SU-DHL-6 (cell line): ENCODE results near the gene KRT71.

ENCODE experiments used
- H2AFZ ChIP-seq: fragments of 200-600 bp; sonication (generic); 2 replicates; pipeline ENCODE4 v1.6.1; 2014; ENCODE audit warnings: low read depth, mild to moderate bottlenecking, moderate library complexity, mixed read lengths, antibody characterized with exemption, low read length; ENCODE audit not compliant: severe bottlenecking
- H3F3A ChIP-seq: fragments of 200-600 bp; shearing (Covaris generic); 2 replicates; pipeline ENCODE4 v1.6.0; 2016; ENCODE audit warnings: antibody characterized with exemption, mild to moderate bottlenecking; ENCODE audit not compliant: insufficient read depth
- H3K27ac ChIP-seq: fragments of 200-600 bp; sonication (generic); 2 replicates; pipeline ENCODE4 v1.5.1; 2016; ENCODE audit warnings: low read depth, mild to moderate bottlenecking, low read length, moderate library complexity, mixed read lengths
- H3K27me3 ChIP-seq: fragments of 200-600 bp; sonication (generic), shearing (Covaris generic); 2 replicates; pipeline ENCODE4 v1.6.0; 2014; ENCODE audit warnings: mild to moderate bottlenecking, low read length
- H3K36me3 ChIP-seq: fragments of 200-600 bp; sonication (generic); 2 replicates; pipeline ENCODE4 v1.6.1; 2014; ENCODE audit warnings: mild to moderate bottlenecking, low read length, mixed read lengths
- H3K4me2 ChIP-seq: fragments of 300-600, 200-600 bp; shearing (Covaris generic), sonication (generic); 2 replicates; pipeline ENCODE4 v1.6.0; 2014; ENCODE audit warnings: low read length, low read depth, mild to moderate bottlenecking; ENCODE audit not compliant: poor library complexity, severe bottlenecking
- H3K4me3 ChIP-seq: fragments of 200-600 bp; sonication (generic); 2 replicates; pipeline ENCODE4 v1.5.1; 2014; ENCODE audit warnings: antibody characterized with exemption, low read length, mild to moderate bottlenecking, mixed read lengths; ENCODE audit not compliant: insufficient read depth, poor library complexity, severe bottlenecking
- H3K79me2 ChIP-seq: fragments of 200-600 bp; sonication (generic); 2 replicates; pipeline ENCODE4 v1.6.1; 2014; ENCODE audit warnings: mild to moderate bottlenecking, low read length, moderate library complexity; ENCODE audit not compliant: insufficient read depth
- H3K9ac ChIP-seq: fragments of 200-600 bp; sonication (generic); 2 replicates; pipeline ENCODE4 v1.7.0; 2014; ENCODE audit warnings: mild to moderate bottlenecking, low read length
- H3K9me2 ChIP-seq: fragments of 200-600 bp; sonication (generic); replicated peaks from 2 replicates; pipeline ENCODE4 v1.6.1; 2014; ENCODE audit warnings: low read length; ENCODE audit not compliant: insufficient read depth
- H3K9me3 ChIP-seq: fragments of 200-600 bp; sonication (generic); 2 replicates; pipeline ENCODE4 v1.6.1; 2014; ENCODE audit warnings: low read length, mixed read lengths; ENCODE audit not compliant: insufficient read depth
- H4K20me1 ChIP-seq: fragments of 200-600 bp; sonication (generic); 2 replicates; pipeline ENCODE4 v1.6.1; 2014; ENCODE audit warnings: low read depth, mild to moderate bottlenecking, antibody characterized with exemption, low read length, moderate library complexity, mixed read lengths
- CTCF ChIP-seq: fragments of 200-600 bp; sonication (generic); IDR thresholded peaks from one replicate; pipeline ENCODE4 v1.5.1; 2017; ENCODE audit warnings: antibody characterized with exemption, mild to moderate bottlenecking, low read length, moderate library complexity; ENCODE audit not compliant: insufficient read depth, poor library complexity, severe bottlenecking
- EZH2phosphoT487 ChIP-seq: fragments of 200-600 bp; sonication (generic), shearing (Covaris generic); conservative IDR thresholded peaks from 2 replicates; pipeline ENCODE4 v1.6.1; 2018; ENCODE audit warnings: mild to moderate bottlenecking, antibody characterized with exemption, low read length, moderate library complexity, mixed read lengths

Gene KRT71

GRCh38 chr12:52541709-52542108 is 11.2 kb downstream of the KRT71 start:
- no peak overlapping the region for H3K27ac ChIP-seq
- no peak overlapping the region for H3K4me2 ChIP-seq
- H2AFZ ChIP-seq: no peak overlapping the region
- H3K9ac ChIP-seq: no peak overlapping the region
- H3K9me2 ChIP-seq: no peaks in the 10 kb centered on the region
- no peaks in the 10 kb centered on the region for H3K9me3 ChIP-seq
- no peaks in the 10 kb centered on the region for H3K79me2 ChIP-seq
- no peaks in the 10 kb centered on the region for H3K27me3 ChIP-seq
- no peaks in the 10 kb centered on the region for H3F3A ChIP-seq
- H4K20me1 ChIP-seq: no peaks in the 10 kb centered on the region
- no peaks in the 10 kb centered on the region for H3K36me3 ChIP-seq
- no peak for TF ChIP-seq CTCF
- TF ChIP-seq EZH2phosphoT487: no peak
- H3K4me3 ChIP-seq: no peak overlapping the region

GRCh38 chr12:52540531-52540930 is 12.4 kb downstream of the KRT71 start:
- Histone ChIP-seq H2AFZ (no peak overlapping the region), H3K9me2 (no peaks in the 10 kb centered on the region), H4K20me1 (no peaks in the 10 kb centered on the region), H3K4me2 (no peak overlapping the region), H3K9me3 (no peaks in the 10 kb centered on the region), H3K9ac (no peak overlapping the region), H3K79me2 (no peaks in the 10 kb centered on the region), H3F3A (no peaks in the 10 kb centered on the region), H3K4me3 (no peak overlapping the region), H3K36me3 (no peaks in the 10 kb centered on the region), H3K27me3 (no peaks in the 10 kb centered on the region), H3K27ac (no peak overlapping the region)
- TF ChIP-seq EZH2phosphoT487 (no peak), CTCF (no peak)

- Histone ChIP-seq H3F3A (no peaks in the 10 kb centered on the region), H2AFZ (no peak overlapping the region), H4K20me1 (no peaks in the 10 kb centered on the region), H3K27ac (no peak overlapping the region), H3K4me2 (no peak overlapping the region), H3K9me2 (no peaks in the 10 kb centered on the region), H3K9me3 (no peaks in the 10 kb centered on the region), H3K27me3 (no peaks in the 10 kb centered on the region), H3K36me3 (no peaks in the 10 kb centered on the region), H3K9ac (no peak overlapping the region), H3K79me2 (no peaks in the 10 kb centered on the region), H3K4me3 (no peak overlapping the region)
- TF ChIP-seq EZH2phosphoT487: no peak
- TF ChIP-seq CTCF: no peak
Observed at GRCh38 chr12:52539821-52540173, 13.1 kb downstream of the KRT71 start.

GRCh38 chr12:52539083-52539820 is 13.7 kb downstream of the KRT71 start:
- Histone ChIP-seq H3K9me2 (no peaks in the 10 kb centered on the region), H3K9ac (no peak overlapping the region), H3K79me2 (no peaks in the 10 kb centered on the region), H3K4me3 (no peak overlapping the region), H3K36me3 (no peaks in the 10 kb centered on the region), H3F3A (no peaks in the 10 kb centered on the region), H3K27ac (no peak overlapping the region), H3K27me3 (no peaks in the 10 kb centered on the region), H2AFZ (no peak overlapping the region), H4K20me1 (no peaks in the 10 kb centered on the region), H3K9me3 (no peaks in the 10 kb centered on the region), H3K4me2 (no peak overlapping the region)
- TF ChIP-seq CTCF (no peak), EZH2phosphoT487 (no peak)
